ACC112 (cell line): ENCODE data around the gene FGD1.
"Not testable (repeated sequence)": the region's sequence is repeated elsewhere in the genome, so short reads cannot be mapped to it uniquely, and the experiment has no call there.

Source experiments
- H2AFZ ChIP-seq: fragments of 200-600 bp; sonication (generic); one replicate; pipeline ENCODE4 v1.6.0; 2017; ENCODE audit warnings: antibody characterized with exemption, low read length; ENCODE audit not compliant: unreplicated experiment
- H3K27ac ChIP-seq: fragments of 200-600 bp; sonication (generic); 2 replicates; pipeline ENCODE4 v1.5.1; 2014; ENCODE audit warnings: low read depth, mild to moderate bottlenecking, antibody characterized with exemption, low read length, moderate library complexity
- H3K27me3 ChIP-seq: fragments of 200-600 bp; sonication (generic); 2 replicates; pipeline ENCODE4 v1.6.1; 2014; ENCODE audit warnings: mild to moderate bottlenecking, antibody characterized with exemption, low read length, moderate library complexity, mixed read lengths; ENCODE audit not compliant: insufficient read depth
- H3K36me3 ChIP-seq: fragments of 200-600 bp; sonication (generic); 2 replicates; pipeline ENCODE4 v1.6.1; 2016; ENCODE audit warnings: mild to moderate bottlenecking, antibody characterized with exemption, low read length, moderate library complexity, mixed read lengths; ENCODE audit not compliant: insufficient read depth
- H3K4me1 ChIP-seq: fragments of 200-600 bp; sonication (generic); one replicate; pipeline ENCODE4 v1.6.1; 2016; ENCODE audit warnings: low read length, mixed read lengths; ENCODE audit not compliant: insufficient read depth, unreplicated experiment, control insufficient read depth
- H3K4me3 ChIP-seq: fragments of 200-600 bp; sonication (generic); 2 replicates; pipeline ENCODE4 v1.5.1; 2014; ENCODE audit warnings: mild to moderate bottlenecking, low read depth, low read length
- H3K79me2 ChIP-seq: fragments of 200-600 bp; sonication (generic); one replicate; pipeline ENCODE4 v1.6.0; 2016; ENCODE audit warnings: low read length; ENCODE audit not compliant: control insufficient read depth, unreplicated experiment, insufficient read depth

Gene FGD1

DNA sequence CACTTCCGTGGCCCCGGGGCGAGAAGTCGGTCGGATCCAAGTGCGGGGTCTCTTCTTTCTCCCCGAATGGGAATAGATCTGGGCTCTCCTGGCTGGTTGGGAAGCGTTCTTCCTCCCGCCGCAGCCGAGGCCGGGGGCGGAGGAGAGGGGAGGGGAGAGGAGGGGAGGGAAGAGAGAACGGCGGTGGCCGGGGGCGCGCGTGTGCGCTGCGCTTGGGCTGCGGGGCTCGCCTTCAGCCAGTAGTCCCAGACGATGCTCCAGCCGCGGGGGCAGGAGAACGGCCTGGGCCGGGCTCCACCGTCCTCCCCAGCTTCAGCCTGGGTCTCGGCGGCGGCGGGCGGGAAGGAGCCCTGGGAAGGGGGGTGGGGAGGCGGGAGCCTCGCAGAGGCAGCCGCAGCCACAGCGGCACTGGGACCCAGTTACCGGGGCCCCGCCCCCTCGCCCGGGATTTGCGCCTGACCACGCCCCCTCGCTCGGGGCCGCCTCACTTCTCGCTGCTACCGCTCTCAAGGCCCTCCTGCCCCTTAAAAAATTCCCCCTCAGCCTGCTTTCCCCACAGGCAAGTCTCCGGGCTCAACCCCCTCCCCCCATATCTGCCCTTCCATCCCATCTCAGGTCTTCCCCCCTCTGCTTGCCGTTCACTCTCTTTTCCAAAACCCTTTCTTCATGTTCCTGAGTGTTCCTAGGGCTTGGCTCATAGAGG lies at the start of gene FGD1:
Gene FGD1 (minus strand): TSS at position 421 of the 703 bp plus-strand sequence. CDS start 802 bp downstream, outside the sequence.
- H3K27ac ChIP-seq: no peak within 1 kb of the TSS
- peak within 1 kb of the TSS; percentile 65 for H2AFZ ChIP-seq
- peak within 1 kb of the TSS; percentile 92 for H3K4me3 ChIP-seq
- peaks cover 24% of the 10 kb centered on the region for H3K4me1 ChIP-seq
- no peaks in the 10 kb centered on the region for H3K27me3 ChIP-seq
- no peaks in the 10 kb centered on the region for H3K36me3 ChIP-seq
- peaks cover 31% of the 10 kb centered on the region for H3K79me2 ChIP-seq

DNA sequence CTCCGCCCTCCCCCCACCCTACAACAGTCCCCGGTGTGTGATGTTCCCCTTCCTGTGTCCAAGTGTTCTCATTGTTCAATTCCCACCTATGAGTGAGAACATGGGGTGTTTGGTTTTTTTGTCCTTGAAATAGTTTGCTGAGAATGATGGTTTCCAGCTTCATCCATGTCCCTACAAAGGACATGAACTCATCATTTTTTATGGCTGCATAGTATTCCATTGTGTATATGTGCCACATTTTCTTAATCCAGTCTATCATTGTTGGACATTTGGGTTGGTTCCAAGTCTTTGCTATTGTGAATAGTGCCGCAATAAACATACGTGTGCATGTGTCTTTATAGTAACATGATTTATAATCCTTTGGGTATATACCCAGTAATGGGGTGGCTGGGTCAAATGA lies 46.2 kb upstream of the FGD1 start:
- not testable (repeated sequence) for H2AFZ ChIP-seq, H3K79me2 ChIP-seq, H3K27ac ChIP-seq, H3K4me1 ChIP-seq, H3K27me3 ChIP-seq, H3K4me3 ChIP-seq, H3K36me3 ChIP-seq

- Histone ChIP-seq H3K79me2 (peaks cover 5% of the 10 kb centered on the region), H2AFZ (no peak overlapping the region), H3K4me3 (no peak overlapping the region), H3K36me3 (no peaks in the 10 kb centered on the region), H3K27me3 (no peaks in the 10 kb centered on the region), H3K27ac (no peak overlapping the region), H3K4me1 (no peaks in the 10 kb centered on the region)
Observed at GRCh38 chrX:54540289-54540688, 44.3 kb upstream of the FGD1 start.

DNA sequence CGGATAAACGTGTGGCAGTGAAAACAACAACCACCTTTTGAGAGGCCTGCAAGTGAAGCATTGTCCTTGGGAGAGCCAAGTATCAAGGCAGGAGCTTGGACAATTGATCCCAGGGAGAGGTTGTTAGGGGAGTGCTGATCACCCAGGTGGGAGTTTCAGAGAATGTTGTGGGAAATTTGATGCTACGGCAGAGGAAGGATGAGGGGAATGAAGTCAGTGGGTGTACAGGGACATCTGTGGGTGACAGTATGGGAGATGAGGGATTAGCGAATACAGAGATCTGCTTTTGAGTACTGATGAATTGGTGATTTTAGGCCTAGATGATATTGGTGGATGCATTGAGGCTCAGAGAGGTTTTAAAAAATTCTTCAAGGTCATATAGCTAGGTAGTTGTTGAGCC lies 38.2 kb upstream of the FGD1 start:
- Histone ChIP-seq H3K27me3 (no peaks in the 10 kb centered on the region), H3K4me1 (peaks cover 10% of the 10 kb centered on the region), H3K79me2 (peaks cover 42% of the 10 kb centered on the region), H2AFZ (no peak overlapping the region), H3K27ac (no peak overlapping the region), H3K4me3 (no peak overlapping the region), H3K36me3 (no peaks in the 10 kb centered on the region)

GRCh38 chrX:54530357-54530900 lies 34.4 kb upstream of the FGD1 start:
- peaks cover 10% of the 10 kb centered on the region for H3K4me1 ChIP-seq
- H3K27me3 ChIP-seq: no peaks in the 10 kb centered on the region
- H3K79me2 ChIP-seq: peaks cover 38% of the 10 kb centered on the region
- H2AFZ ChIP-seq: peak overlapping the region; percentile 90
- peak overlapping the region; percentile 98 for H3K4me3 ChIP-seq
- no peaks in the 10 kb centered on the region for H3K36me3 ChIP-seq
- peak overlapping the region; percentile 62; the same call in 1 of the 2 replicates for H3K27ac ChIP-seq

DNA sequence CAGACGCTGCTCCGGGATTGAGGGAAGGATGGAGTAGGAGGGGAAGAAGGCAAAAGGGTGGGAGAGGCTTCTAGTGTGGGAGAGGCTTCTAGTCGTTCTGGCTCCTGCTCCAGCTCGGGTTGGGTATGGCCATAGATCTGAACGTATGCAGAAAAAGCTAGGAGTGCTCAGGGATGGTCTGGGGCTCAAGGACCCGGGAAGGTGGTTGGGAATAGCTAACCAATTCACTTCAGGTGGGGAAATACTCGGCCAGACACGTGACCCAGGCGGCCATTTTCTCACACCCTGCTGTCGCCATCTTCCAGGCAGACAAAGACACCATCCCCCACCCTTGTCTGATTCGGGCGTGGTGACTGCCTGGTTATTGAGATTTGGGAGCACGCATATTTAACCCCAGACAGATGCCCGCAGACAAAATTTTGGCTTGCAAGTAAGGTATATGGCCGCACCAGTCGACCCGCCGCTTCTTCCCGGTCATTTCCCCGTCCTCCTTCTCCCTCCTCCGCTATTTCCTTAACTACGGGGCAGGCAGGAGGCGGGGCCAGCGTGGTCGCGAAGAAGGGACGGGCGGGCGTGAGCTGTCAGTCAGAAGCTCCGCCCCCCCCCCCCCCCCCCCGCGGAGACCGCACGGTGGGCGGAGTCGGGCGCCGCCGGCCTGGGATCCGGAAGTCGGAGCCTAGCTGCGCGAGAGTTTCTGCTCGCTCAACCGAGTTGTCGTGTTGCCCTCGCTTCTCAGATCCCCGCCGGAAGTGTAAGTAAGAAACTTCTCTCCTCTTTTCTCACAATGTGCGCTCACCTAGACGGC lies 33.7 kb upstream of the FGD1 start, which contains the start of gene GNL3L:
Gene GNL3L (plus strand): TSS at position 668 of the 805 bp plus-strand sequence. CDS start 2,348 bp downstream, outside the sequence.
- Histone ChIP-seq H2AFZ (peak within 1 kb of the TSS; percentile 90), H3K4me1 (peaks cover 10% of the 10 kb centered on the region)

GRCh38 chrX:54529151-54529550 lies 33.1 kb upstream of the FGD1 start:
- H3K4me3 ChIP-seq: peak overlapping the region; percentile 98
- H3K27ac ChIP-seq: peak overlapping the region; percentile 78
- no peaks in the 10 kb centered on the region for H3K36me3 ChIP-seq
- peaks cover 10% of the 10 kb centered on the region for H3K4me1 ChIP-seq
- H3K79me2 ChIP-seq: peaks cover 30% of the 10 kb centered on the region
- H2AFZ ChIP-seq: peak overlapping the region; percentile 82
- no peaks in the 10 kb centered on the region for H3K27me3 ChIP-seq

More for the DNA sequence above, 33.7 kb upstream of the FGD1 start, which contains the start of gene GNL3L:
- H3K79me2 ChIP-seq: peaks cover 36% of the 10 kb centered on the region
- H3K4me3 ChIP-seq: peak within 1 kb of the TSS; percentile 98
- no peaks in the 10 kb centered on the region for H3K36me3 ChIP-seq
- peak within 1 kb of the TSS; percentile 78 for H3K27ac ChIP-seq
- no peaks in the 10 kb centered on the region for H3K27me3 ChIP-seq

GRCh38 chrX:54509400-54509799 lies 13.4 kb upstream of the FGD1 start:
- no peaks in the 10 kb centered on the region for H3K27me3 ChIP-seq
- H3K79me2 ChIP-seq: no peaks in the 10 kb centered on the region
- H2AFZ ChIP-seq: no peak overlapping the region
- peaks cover 4% of the 10 kb centered on the region for H3K4me1 ChIP-seq
- H3K27ac ChIP-seq: no peak overlapping the region
- H3K36me3 ChIP-seq: no peaks in the 10 kb centered on the region
- H3K4me3 ChIP-seq: no peak overlapping the region

- no peaks in the 10 kb centered on the region for H3K27me3 ChIP-seq
- no peaks in the 10 kb centered on the region for H3K36me3 ChIP-seq
- H3K79me2 ChIP-seq: peaks cover 22% of the 10 kb centered on the region
- no peak overlapping the region for H3K4me3 ChIP-seq
- H3K4me1 ChIP-seq: peaks cover 14% of the 10 kb centered on the region
- H3K27ac ChIP-seq: no peak overlapping the region
- no peak overlapping the region for H2AFZ ChIP-seq
Observed at GRCh38 chrX:54496936-54497335, 902 bp upstream of the FGD1 start.

GRCh38 chrX:54496517-54496852 lies 451 bp upstream of the FGD1 start:
- Histone ChIP-seq H3K4me1 (peaks cover 19% of the 10 kb centered on the region), H2AFZ (peak overlapping the region; percentile 65), H3K27ac (no peak overlapping the region), H3K79me2 (peaks cover 26% of the 10 kb centered on the region), H3K27me3 (no peaks in the 10 kb centered on the region), H3K4me3 (peak overlapping the region; percentile 92), H3K36me3 (no peaks in the 10 kb centered on the region)
